SIG-M5 (cell line): ENCODE measurements around the gene TOLLIP.
"Not testable (repeated sequence)": the region's sequence is repeated elsewhere in the genome, so short reads cannot be mapped to it uniquely, and the experiment has no call there.

Experiments used
- DNase-seq: peaks from one replicate; lab custom pipeline; 2025; lab: John Stamatoyannopoulos, UW

The TOLLIP gene

DNA sequence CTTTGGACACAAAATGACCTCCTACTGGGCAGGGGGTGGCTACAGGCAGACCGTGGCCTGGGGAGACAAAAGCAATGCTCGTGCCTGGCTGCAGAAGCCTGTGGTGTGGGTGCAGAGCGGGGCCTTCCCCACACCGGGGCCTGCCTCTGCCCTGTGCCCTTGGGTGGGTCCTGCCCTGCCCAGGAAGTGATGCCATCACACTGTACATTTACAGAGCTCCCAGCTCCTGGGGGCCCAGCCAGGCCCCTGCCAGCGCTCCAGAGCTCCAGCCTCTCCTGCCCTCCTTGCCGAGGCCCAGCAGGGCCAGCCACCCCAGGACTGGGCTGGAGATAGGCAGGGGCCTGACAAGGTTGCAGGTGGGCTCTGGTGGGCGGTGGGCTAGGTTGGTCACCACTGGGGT lies 46.4 kb downstream of the TOLLIP start:
- no peak for DNase-seq

DNA sequence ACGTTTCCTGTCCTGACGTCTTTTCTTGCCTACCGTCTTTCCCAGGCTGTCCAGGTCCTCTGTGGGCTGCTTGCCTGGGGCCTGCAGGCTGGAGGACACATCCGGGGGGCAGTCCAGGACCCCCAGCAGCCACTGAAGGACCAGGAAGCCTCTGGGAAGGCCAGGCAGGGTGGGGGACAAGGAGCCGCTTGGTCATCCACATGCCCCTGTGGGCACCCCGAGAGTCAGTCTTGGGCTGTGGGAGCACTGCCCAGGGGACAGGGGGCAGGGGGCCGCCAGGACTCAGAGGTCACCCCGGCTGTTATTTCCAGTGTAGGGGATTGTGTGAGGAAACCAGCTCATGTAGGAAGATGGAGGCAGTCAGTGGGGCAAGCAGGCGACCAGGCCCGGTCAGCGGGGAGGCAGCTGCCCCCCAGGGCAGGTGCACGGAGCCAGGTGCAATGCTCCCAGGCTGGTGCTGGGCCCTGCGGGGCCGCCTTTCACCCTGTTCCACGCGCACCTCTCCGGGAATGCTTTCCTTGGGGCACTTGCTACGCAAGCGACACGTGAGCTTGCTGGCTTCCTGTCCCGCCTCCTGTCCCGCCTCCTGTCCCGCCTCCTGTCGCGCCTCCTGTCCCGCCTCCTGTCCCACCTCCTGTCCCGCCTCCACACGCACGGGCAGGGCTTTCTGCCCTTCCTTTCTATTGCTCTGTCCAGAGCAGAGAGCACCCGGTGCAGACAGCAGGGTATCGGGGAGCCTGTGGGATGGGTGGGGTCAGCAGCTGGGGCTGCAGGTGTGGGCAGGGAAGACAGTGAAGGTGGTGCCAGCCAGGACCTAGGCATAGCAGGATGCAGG lies 47.0 kb downstream of the TOLLIP start:
- peak; percentile 48 for DNase-seq

DNA sequence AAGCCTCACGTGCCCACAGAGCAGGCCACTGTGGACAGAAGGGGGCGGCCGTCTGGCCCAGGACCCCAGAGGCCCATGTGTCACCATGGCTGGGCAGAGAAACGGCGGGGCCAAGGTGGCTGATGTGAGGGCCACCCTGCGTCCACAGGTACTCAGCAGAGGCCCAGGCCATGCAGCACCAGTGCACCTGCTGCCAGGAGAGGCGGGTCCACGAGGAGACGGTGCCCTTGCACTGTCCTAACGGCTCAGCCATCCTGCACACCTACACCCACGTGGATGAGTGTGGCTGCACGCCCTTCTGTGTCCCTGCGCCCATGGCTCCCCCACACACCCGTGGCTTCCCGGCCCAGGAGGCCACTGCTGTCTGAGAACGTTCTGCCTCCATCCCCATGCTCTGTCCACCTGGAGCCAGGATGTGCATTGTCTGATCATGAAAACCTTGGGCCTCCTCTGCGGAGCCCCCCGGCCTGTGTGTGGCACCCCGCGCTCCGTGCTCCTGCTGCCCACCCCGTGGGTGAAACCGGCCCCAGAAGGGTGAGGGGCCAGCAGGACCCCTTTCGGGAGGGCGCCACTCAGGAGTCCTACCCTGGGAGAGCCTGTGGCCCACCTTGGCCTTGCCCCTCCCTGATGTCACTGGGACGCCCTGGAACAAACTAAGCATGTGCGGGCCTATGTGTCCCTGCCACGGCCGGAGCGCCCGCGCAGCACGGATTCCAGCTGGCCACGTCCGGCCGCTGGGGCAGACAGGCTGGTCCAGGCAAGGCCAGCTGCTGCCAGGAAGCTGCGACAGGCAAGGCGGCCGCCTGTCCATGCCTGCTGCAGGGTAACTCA lies 48.0 kb downstream of the TOLLIP start:
- no peak for DNase-seq

GRCh38 chr11:1260620-1261019 lies 48.8 kb downstream of the TOLLIP start:
- no peak for DNase-seq

DNA sequence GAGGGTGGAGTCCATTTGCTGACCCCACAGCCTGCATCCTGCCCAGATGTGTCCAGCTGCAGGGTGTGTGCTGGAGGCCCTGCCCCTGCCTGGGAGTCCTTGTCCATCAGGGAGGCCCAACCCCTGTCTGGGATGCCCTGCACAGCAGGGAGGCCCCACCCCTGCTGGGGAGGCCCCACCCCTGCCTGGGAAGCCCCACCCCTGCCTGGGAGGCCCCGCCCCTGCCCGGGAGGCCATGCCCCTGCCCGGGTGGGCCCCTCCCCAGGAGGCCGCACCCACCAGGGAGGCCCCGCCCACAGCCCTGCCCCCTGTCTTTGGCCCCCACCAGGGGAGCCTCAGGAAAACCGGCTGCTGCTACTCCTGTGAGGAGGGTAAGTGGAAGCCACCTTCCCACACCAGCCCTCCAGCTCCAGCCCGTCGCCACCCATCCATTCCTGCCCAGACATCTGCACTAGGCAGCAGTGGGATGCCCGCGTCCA lies 49.4 kb downstream of the TOLLIP start:
- DNase-seq = no peak

DNA sequence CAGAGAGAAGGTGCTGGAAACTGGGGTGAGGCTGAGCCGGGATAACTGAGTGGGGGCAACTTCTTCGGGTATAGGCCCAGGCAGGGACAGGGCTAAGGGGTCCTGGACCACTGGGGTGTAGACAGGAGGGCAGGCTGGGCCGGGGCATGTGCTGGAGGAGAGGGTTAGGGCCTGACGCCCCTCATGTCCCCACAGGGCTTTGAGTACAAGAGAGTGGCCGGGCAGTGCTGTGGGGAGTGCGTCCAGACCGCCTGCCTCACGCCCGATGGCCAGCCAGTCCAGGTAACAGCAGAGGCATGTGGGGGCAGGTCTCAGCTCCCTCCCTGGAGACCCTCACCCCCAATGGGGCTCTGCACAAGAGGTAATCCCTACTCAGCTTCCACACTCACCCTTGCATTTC lies 49.9 kb downstream of the TOLLIP start:
- DNase-seq = no peak

- no peak for DNase-seq
Measured at GRCh38 chr11:1259076-1259461, 50.4 kb downstream of the TOLLIP start.

- DNase-seq = no peak
Measured at GRCh38 chr11:1258401-1259075, 50.9 kb downstream of the TOLLIP start.

GRCh38 chr11:1257916-1258315 lies 51.5 kb downstream of the TOLLIP start:
- DNase-seq = no peak

DNA sequence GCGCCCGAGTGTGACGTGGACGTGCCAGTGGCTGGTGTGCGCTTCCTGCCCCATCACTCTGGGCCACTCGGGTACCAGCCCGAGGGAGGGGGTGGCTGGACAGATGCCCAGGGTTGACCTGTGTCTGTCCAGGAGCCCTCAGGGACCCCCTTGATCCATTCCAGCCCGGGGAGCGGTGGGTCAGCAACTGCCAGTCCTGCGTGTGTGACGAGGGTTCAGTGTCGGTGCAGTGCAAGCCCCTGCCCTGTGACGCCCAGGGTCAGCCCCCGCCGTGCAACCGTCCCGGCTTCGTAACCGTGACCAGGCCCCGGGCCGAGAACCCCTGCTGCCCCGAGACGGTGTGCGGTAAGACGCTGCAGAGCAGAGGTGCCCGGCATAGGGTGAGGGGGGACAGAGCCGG lies 52.1 kb downstream of the TOLLIP start:
- DNase-seq = no peak

DNA sequence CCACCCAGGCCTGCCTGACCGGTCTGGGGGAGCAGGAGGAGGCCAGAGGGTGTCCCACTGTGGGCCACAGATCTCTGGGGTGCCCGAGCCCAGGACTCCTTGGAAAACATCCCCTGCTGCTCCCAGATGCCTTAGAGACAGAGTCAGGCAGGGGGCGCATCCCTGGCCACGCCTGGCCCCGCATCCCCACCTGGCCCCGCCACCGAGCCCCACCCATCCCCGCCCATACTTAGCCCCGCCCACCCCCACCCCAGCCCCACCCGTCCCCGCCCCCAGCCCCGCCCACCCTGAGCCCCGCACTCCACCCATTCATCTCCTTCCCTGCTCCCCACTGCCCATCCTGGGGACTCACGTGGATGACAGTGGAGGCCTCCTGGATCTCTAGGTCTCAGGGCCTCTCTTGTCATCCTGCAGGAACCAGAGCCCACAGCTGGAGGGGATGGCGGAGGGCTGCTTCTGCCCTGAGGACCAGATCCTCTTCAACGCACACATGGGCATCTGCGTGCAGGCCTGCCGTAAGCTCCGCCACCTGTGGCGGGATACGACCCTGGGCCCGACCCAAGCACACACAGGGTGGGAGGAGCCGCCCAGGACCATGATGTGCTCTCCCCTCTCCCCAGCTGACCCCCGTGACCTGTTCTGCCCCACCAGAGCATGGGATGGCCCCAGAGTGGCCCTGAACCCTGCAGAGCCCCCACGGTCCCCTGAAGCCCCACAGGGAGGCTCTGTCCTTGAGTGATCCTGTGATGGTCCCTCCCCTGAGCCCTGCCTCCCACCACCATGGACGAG lies 53.0 kb downstream of the TOLLIP start:
- DNase-seq = no peak

- DNase-seq = no peak
Measured at GRCh38 chr11:1255151-1255550, 54.3 kb downstream of the TOLLIP start.

- no peak for DNase-seq
Measured at GRCh38 chr11:1254733-1255132, 54.7 kb downstream of the TOLLIP start.

DNA sequence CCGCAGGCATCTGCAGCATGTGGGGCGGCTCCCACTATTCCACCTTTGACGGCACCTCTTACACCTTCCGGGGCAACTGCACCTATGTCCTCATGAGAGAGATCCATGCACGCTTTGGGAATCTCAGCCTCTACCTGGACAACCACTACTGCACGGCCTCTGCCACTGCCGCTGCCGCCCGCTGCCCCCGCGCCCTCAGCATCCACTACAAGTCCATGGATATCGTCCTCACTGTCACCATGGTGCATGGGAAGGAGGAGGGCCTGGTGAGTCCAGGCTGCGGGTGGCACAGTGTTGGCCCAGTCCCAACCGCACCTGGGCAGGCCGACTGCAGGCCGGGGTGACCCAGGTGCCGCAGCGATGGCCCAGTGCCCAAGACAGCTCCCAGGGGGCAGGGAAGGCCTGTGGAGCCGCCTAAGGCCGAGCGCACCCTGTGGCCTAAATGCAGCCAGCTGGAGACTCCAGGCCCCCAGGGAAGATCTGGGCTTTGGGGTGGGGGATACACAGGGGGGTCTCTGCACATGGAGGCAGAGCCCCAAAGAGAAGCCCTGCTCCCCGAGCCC lies 55.3 kb downstream of the TOLLIP start:
- no peak for DNase-seq

GRCh38 chr11:1253103-1253485 lies 56.3 kb downstream of the TOLLIP start:
- DNase-seq = no peak

GRCh38 chr11:1252371-1253102 lies 56.9 kb downstream of the TOLLIP start:
- no peak for DNase-seq

DNA sequence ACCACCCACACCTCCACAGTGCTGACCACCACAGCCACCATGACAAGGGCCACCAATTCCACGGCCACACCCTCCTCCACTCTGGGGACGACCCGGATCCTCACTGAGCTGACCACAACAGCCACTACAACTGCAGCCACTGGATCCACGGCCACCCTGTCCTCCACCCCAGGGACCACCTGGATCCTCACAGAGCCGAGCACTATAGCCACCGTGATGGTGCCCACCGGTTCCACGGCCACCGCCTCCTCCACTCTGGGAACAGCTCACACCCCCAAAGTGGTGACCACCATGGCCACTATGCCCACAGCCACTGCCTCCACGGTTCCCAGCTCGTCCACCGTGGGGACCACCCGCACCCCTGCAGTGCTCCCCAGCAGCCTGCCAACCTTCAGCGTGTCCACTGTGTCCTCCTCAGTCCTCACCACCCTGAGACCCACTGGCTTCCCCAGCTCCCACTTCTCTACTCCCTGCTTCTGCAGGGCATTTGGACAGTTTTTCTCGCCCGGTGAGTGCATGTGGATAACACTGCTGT lies 58.1 kb downstream of the TOLLIP start:
- DNase-seq = no peak

- DNase-seq = not testable (repeated sequence)
Measured at GRCh38 chr11:1250411-1250810, 59.0 kb downstream of the TOLLIP start.

DNA sequence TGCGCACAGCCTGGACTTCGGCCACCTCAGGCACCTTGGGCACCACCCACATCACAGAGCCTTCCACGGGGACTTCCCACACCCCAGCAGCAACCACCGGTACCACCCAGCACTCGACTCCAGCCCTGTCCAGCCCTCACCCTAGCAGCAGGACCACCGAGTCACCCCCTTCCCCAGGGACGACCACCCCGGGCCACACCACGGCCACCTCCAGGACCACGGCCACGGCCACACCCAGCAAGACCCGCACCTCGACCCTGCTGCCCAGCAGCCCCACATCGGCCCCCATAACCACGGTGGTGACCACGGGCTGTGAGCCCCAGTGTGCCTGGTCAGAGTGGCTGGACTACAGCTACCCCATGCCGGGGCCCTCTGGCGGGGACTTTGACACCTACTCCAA lies 60.5 kb downstream of the TOLLIP start:
- not testable (repeated sequence) for DNase-seq

DNA sequence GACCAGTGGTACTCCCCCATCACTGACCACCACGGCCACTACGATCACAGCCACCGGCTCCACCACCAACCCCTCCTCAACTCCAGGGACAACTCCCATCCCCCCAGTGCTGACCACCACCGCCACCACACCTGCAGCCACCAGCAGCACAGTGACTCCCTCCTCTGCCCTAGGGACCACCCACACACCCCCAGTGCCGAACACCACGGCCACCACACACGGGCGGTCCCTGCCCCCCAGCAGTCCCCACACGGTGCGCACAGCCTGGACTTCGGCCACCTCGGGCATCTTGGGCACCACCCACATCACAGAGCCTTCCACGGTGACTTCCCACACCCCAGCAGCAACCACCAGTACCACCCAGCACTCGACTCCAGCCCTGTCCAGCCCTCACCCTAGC lies 62.4 kb downstream of the TOLLIP start:
- not testable (repeated sequence) for DNase-seq
